Neural cell (in vitro differentiated cells): ENCODE results near the gene BNC2. TPM values are rescaled to one million over a fixed set of nuclear protein-coding genes. Genes with fewer than 3 reads are reported as not detected.

ENCODE experiments used
- H2AFZ ChIP-seq: fragments of 200-600, 300-800 bp; sonication (generic), shearing (Covaris generic); 2 replicates; pipeline ENCODE4 v1.6.0; 2014; ENCODE audit warnings: low read depth, mild to moderate bottlenecking, antibody characterized with exemption, low read length, moderate library complexity
- H3F3A ChIP-seq: fragments of 200-600 bp; shearing (Covaris generic); 2 replicates; pipeline ENCODE4 v1.6.1; 2016; ENCODE audit warnings: mild to moderate bottlenecking, moderate library complexity, mixed read lengths, antibody characterized with exemption, low read length; ENCODE audit not compliant: insufficient read depth, poor library complexity, severe bottlenecking
- H3K27ac ChIP-seq: fragments of 200-600, 300-800 bp; sonication (generic), shearing (Covaris generic); 2 replicates; pipeline ENCODE4 v1.5.1; 2014; ENCODE audit warnings: mild to moderate bottlenecking, low read length, moderate library complexity
- H3K27me3 ChIP-seq: fragments of 300-800, 200-600 bp; sonication (generic), shearing (Covaris generic); 2 replicates; pipeline ENCODE4 v1.6.0; 2014; ENCODE audit warnings: mild to moderate bottlenecking, low read depth, low read length, moderate library complexity; ENCODE audit not compliant: insufficient read depth
- H3K36me3 ChIP-seq: fragments of 300-800, 200-600 bp; sonication (generic), shearing (Covaris generic); 2 replicates; pipeline ENCODE4 v1.5.1; 2014; ENCODE audit warnings: mild to moderate bottlenecking, antibody characterized with exemption, low read length, moderate library complexity; ENCODE audit not compliant: insufficient read depth
- H3K4me2 ChIP-seq: fragments of 300-800, 200-600 bp; sonication (generic), shearing (Covaris generic); 2 replicates; pipeline ENCODE4 v1.6.0; 2014; ENCODE audit warnings: mild to moderate bottlenecking, low read length
- H3K4me3 ChIP-seq: fragments of 300-800, 200-600 bp; sonication (generic), shearing (Covaris generic); 2 replicates; pipeline ENCODE4 v1.5.1; 2014; ENCODE audit warnings: mild to moderate bottlenecking, low read length, moderate library complexity
- H3K79me2 ChIP-seq: fragments of 200-600 bp; shearing (Covaris generic); replicated peaks from 2 replicates; pipeline ENCODE4 v1.6.0; 2014; ENCODE audit warnings: mild to moderate bottlenecking, low read length, moderate library complexity; ENCODE audit not compliant: insufficient read depth
- H3K9ac ChIP-seq: fragments of 300-800, 200-600 bp; sonication (generic), shearing (Covaris generic); 2 replicates; pipeline ENCODE4 v1.6.1; 2016; ENCODE audit warnings: mild to moderate bottlenecking, low read length, mixed read lengths
- H3K9me2 ChIP-seq: fragments of 200-600 bp; shearing (Covaris generic); 2 replicates; pipeline ENCODE4 v1.6.1; 2016; ENCODE audit warnings: mild to moderate bottlenecking, low read length, mixed read lengths; ENCODE audit not compliant: insufficient read depth
- H3K9me3 ChIP-seq: fragments of 200-600, 300-800 bp; sonication (generic), shearing (Covaris generic); 2 replicates; pipeline ENCODE4 v1.6.1; 2016; ENCODE audit warnings: mild to moderate bottlenecking, mixed run types, low read length, moderate library complexity, mixed read lengths
- H4K20me1 ChIP-seq: fragments of 200-600 bp; shearing (Covaris generic); 2 replicates; pipeline ENCODE4 v1.6.1; 2016; ENCODE audit warnings: mild to moderate bottlenecking, mixed run types; ENCODE audit not compliant: insufficient read depth
- EP300 ChIP-seq: fragments of 450-650 bp; conservative IDR thresholded peaks from 2 replicates; pipeline ENCODE4 v1.6.1; 2014; ENCODE audit warnings: antibody characterized with exemption, mild to moderate bottlenecking, moderate library complexity; ENCODE audit not compliant: poor library complexity, severe bottlenecking
- EZH2 ChIP-seq: fragments of 200-600, 300-800 bp; shearing (Covaris generic), sonication (generic); IDR thresholded peaks from 2 replicates; pipeline ENCODE4 v1.6.1; 2014; ENCODE audit warnings: antibody characterized with exemption, low read length, borderline replicate concordance, mild to moderate bottlenecking; ENCODE audit not compliant: insufficient read depth, poor library complexity, severe bottlenecking
- MXI1 ChIP-seq: fragments of 450-650 bp; conservative IDR thresholded peaks from 2 replicates; pipeline ENCODE4 v1.6.1; 2014; ENCODE audit warnings: antibody characterized with exemption, mild to moderate bottlenecking; ENCODE audit not compliant: poor library complexity, severe bottlenecking
- POLR2AphosphoS5 ChIP-seq: IDR thresholded peaks from 2 replicates; pipeline ENCODE4 v1.6.1; 2012
- RAD21 ChIP-seq: fragments of 450-650 bp; conservative IDR thresholded peaks from 2 replicates; pipeline ENCODE4 v1.6.1; 2014; ENCODE audit warnings: antibody characterized with exemption, mild to moderate bottlenecking, moderate library complexity
- REST ChIP-seq: IDR thresholded peaks from 2 replicates; pipeline ENCODE4 v1.6.1; 2012; ENCODE audit warnings: borderline replicate concordance
- SMC3 ChIP-seq: fragments of 450-650 bp; conservative IDR thresholded peaks from 2 replicates; pipeline ENCODE4 v1.6.1; 2014; ENCODE audit warnings: antibody characterized with exemption, mild to moderate bottlenecking, moderate library complexity; ENCODE audit not compliant: poor library complexity
- TAF1 ChIP-seq: IDR thresholded peaks from 2 replicates; pipeline ENCODE4 v1.6.1; 2012; ENCODE audit warnings: low read depth
- polyA plus RNA-seq: library from polyadenylated mRNA; depleted of rRNA; stranded (reverse); fragments of >200 nt; gene quantifications from 2 replicates; pipeline ENCODE4 v1.2.3, GENCODE V29; 2014
- TF ChIP-seq, protein P1 (sequence below): fragments of 450-650 bp; IDR thresholded peaks from 2 replicates; pipeline ENCODE4 v1.5.1; 2014; ENCODE audit warnings: antibody characterized with exemption, mild to moderate bottlenecking, moderate library complexity; ENCODE audit not compliant: poor library complexity, severe bottlenecking

BNC2 gene
- polyA plus RNA-seq, 1 donor from 2014 or later = 1.3 TPM

- TF ChIP-seq SMC3 (no peak), POLR2AphosphoS5 (no peak), RAD21 (no peak), TAF1 (no peak), REST (no peak), EP300 (no peak), MXI1 (no peak), EZH2 (no peak)
- TF ChIP-seq, protein P1, sequence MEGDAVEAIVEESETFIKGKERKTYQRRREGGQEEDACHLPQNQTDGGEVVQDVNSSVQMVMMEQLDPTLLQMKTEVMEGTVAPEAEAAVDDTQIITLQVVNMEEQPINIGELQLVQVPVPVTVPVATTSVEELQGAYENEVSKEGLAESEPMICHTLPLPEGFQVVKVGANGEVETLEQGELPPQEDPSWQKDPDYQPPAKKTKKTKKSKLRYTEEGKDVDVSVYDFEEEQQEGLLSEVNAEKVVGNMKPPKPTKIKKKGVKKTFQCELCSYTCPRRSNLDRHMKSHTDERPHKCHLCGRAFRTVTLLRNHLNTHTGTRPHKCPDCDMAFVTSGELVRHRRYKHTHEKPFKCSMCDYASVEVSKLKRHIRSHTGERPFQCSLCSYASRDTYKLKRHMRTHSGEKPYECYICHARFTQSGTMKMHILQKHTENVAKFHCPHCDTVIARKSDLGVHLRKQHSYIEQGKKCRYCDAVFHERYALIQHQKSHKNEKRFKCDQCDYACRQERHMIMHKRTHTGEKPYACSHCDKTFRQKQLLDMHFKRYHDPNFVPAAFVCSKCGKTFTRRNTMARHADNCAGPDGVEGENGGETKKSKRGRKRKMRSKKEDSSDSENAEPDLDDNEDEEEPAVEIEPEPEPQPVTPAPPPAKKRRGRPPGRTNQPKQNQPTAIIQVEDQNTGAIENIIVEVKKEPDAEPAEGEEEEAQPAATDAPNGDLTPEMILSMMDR = no peak
- Histone ChIP-seq H3K9me2 (no peaks in the 10 kb centered on the region), H3F3A (no peaks in the 10 kb centered on the region), H3K79me2 (no peaks in the 10 kb centered on the region), H3K27ac (no peak overlapping the region), H3K9ac (no peak overlapping the region), H3K36me3 (no peaks in the 10 kb centered on the region), H3K9me3 (no peaks in the 10 kb centered on the region), H2AFZ (no peak overlapping the region), H3K4me3 (no peak overlapping the region), H3K27me3 (no peaks in the 10 kb centered on the region), H4K20me1 (no peaks in the 10 kb centered on the region), H3K4me2 (no peak overlapping the region)
These were observed 355.3 kb downstream of the BNC2 start for GRCh38 chr9:16515207-16515606.

DNA sequence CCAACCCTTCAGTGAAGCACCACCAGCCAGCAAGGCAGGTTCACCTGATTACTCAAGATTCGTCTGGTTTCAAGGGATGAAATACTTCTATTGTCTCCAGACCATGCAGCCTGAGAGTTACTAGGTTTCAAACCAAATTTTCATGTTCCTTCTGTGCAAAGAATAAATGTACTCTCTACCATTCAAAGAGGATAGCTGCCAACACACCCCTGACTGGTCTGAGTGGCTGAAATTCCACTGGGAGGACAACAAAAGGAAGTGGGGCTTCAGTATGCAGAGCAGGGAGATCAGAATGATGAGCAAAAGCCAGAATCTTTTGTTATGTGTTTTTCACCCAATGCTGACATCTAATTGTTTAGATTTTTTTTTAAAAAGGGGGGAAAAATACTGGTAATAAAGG is 356.3 kb downstream of the BNC2 start:
- Histone ChIP-seq H3K9me3 (no peaks in the 10 kb centered on the region), H3K27me3 (no peaks in the 10 kb centered on the region), H3K36me3 (no peaks in the 10 kb centered on the region), H3K27ac (no peak overlapping the region), H3K4me2 (no peak overlapping the region), H3K79me2 (no peaks in the 10 kb centered on the region), H2AFZ (no peak overlapping the region), H3K9ac (no peak overlapping the region), H3K9me2 (no peaks in the 10 kb centered on the region), H3F3A (no peaks in the 10 kb centered on the region), H4K20me1 (no peaks in the 10 kb centered on the region), H3K4me3 (no peak overlapping the region)
- no peak for TF ChIP-seq SMC3
- TF ChIP-seq, protein P1 = no peak
- no peak for TF ChIP-seq EZH2
- no peak for TF ChIP-seq RAD21
- TF ChIP-seq TAF1 = no peak
- TF ChIP-seq REST = no peak
- TF ChIP-seq MXI1 = no peak
- no peak for TF ChIP-seq EP300
